ENCODE results near the gene LAMTOR4.

- TF ChIP-seq EZH2phosphoT487 (IDR thresholded peaks at IDR 0.05; ENCODE audit: low read length): no peak
- no peak for TF ChIP-seq CTCF (IDR thresholded peaks at IDR 0.05; ENCODE audit: low read length)
- TF ChIP-seq EZH2 (optimal IDR thresholded peaks at IDR 0.05; ENCODE audit: low read depth, low read length): no peak
These were observed 45.5 kb upstream of the LAMTOR4 start for GRCh38 chr7:100102950-100103840.

Measured in MM.1S (cell line).